Activated B cell treated with CpG ODN at 0.5 μM for 24 hours (primary cell): Measurements from ENCODE around the gene INPP5E. TPM values are rescaled to one million over a fixed set of nuclear protein-coding genes. Genes with fewer than 3 reads are reported as not detected.

Experiments
- ATAC-seq: fragments of 200-7000 bp; cut with Tn5 transposase; one replicate; pipeline ENCODE4 v1.10.0; 2021; ENCODE audit warnings: low read depth, mild to moderate bottlenecking, moderate library complexity
- CTCF ChIA-PET: fragments of 350-600 bp; sonication (Branson Sonifier 250); formaldehyde crosslinking; loops from one replicate; lab custom pipeline; 2021; ENCODE audit warnings: antibody characterized with exemption; lab: Charles Lee
- POLR2A ChIA-PET: fragments of 350-600 bp; sonication (Branson Sonifier 250); formaldehyde crosslinking; loops from one replicate; lab custom pipeline; 2021; ENCODE audit warnings: antibody characterized with exemption; lab: Charles Lee
- DNase-seq: peaks from one replicate; pipeline ENCODE4 v3.0.0; 2022
- H3K27ac Mint-ChIP-seq: one replicate; pipeline ENCODE4 v1.8.0; 2020; ENCODE audit warnings: mixed read lengths
- H3K27me3 Mint-ChIP-seq: one replicate; pipeline ENCODE4 v1.8.0; 2021; ENCODE audit warnings: mixed read lengths
- H3K36me3 Mint-ChIP-seq: one replicate; pipeline ENCODE4 v1.8.0; 2021; ENCODE audit warnings: low read depth, mixed read lengths
- H3K4me1 Mint-ChIP-seq: one replicate; pipeline ENCODE4 v1.8.0; 2021; ENCODE audit warnings: mixed read lengths
- H3K4me3 Mint-ChIP-seq: one replicate; pipeline ENCODE4 v1.8.0; 2020; ENCODE audit warnings: mild to moderate bottlenecking, mixed read lengths
- H3K9me3 Mint-ChIP-seq: one replicate; pipeline ENCODE4 v1.8.0; 2020; ENCODE audit warnings: mixed read lengths
- CTCF ChIP-seq: fragments of 200-600 bp; IDR thresholded peaks from one replicate; pipeline ENCODE4 v1.8.0; 2022; ENCODE audit warnings: antibody characterized with exemption, mild to moderate bottlenecking
- intact Hi-C: fragments of 100-400 bp; cut with micrococcal nuclease; formaldehyde crosslinking; loops from one replicate; pipeline ENCODE4 v1.15.1; 2024
- total RNA-seq: library from RNA; stranded (reverse); gene quantifications from 2 replicates; pipeline ENCODE4 v1.2.3, GENCODE V29; 2022

INPP5E gene
- total RNA-seq, 1 donor from 2014 or later, result 26.6 TPM

DNA sequence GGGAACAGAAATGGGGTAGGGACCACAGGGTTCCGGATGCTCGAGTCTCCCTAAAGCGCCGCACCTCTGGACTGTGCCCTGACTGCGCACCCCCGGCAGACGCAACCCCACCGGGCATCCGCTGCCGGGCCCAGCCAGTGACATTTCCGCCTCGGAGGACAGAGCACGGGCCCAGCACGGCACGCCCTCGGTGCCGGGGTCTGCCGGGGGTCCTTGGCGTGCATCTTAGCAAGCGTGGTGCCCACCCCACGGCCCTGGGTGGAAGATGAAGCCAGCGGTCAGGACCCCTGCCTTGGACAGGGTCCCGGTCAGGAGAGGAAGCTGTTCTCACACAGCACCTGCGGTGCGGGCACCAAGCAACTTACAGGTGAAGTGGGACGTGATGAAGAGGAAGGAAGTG is 7.1 kb downstream of the INPP5E start:
- TF ChIP-seq CTCF, result no peak
- no peak for ATAC-seq
- DNase-seq, result no peak
- Mint-ChIP-seq H3K4me1 (peaks cover 17% of the 10 kb centered on the region), H3K36me3 (peaks cover 43% of the 10 kb centered on the region), H3K27me3 (no peaks in the 10 kb centered on the region), H3K9me3 (no peaks in the 10 kb centered on the region), H3K4me3 (no peak overlapping the region), H3K27ac (no peak overlapping the region)
- ChIA-PET CTCF (no interaction called here), POLR2A (no interaction called here)
- intact Hi-C loops, result no loop called here

DNA sequence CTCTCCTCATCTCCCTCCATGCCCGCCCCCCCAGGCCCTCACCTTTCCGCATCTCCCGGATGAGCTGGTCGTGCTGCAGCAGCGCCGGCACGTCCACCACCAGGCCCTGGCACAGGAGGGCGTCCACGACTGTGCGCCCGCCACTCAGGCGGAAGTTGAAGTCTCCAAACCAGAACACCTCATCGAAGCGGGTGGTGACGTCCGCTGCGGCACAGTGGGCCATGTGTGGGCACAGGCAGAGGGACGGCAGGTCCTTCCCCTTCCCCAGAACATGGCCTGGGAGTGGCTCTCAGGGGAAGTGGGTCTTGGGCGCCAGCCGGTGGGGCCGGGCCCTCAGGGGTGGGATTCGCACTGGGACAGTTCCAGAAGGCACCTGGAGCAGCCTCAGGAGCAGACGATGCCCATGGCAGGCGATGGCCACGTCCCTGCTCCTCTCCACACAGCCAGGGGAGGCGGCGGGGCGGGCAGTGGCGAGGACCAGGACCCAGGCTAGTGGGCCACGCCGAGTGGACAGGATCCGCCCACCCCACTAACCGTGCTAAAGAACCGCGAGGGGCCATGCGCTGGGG is 7.8 kb downstream of the INPP5E start:
- TF ChIP-seq CTCF, result no peak
- Mint-ChIP-seq H3K4me1 (peaks cover 10% of the 10 kb centered on the region), H3K27ac (no peak overlapping the region), H3K9me3 (no peaks in the 10 kb centered on the region), H3K27me3 (no peaks in the 10 kb centered on the region), H3K4me3 (no peak overlapping the region), H3K36me3 (peaks cover 44% of the 10 kb centered on the region)
- intact Hi-C loops, result no loop called here
- ChIA-PET CTCF (no interaction called here), POLR2A (no interaction called here)
- no peak for ATAC-seq
- no peak for DNase-seq

GRCh38 chr9:136430588-136431234 is 8.9 kb downstream of the INPP5E start:
- intact Hi-C loops, result no loop called here
- TF ChIP-seq CTCF, result no peak

GRCh38 chr9:136429683-136430491 is 9.8 kb downstream of the INPP5E start:
- Mint-ChIP-seq H3K27ac (no peak overlapping the region), H3K36me3 (peaks cover 42% of the 10 kb centered on the region), H3K4me1 (no peaks in the 10 kb centered on the region), H3K9me3 (no peaks in the 10 kb centered on the region), H3K27me3 (no peaks in the 10 kb centered on the region), H3K4me3 (no peak overlapping the region)
- intact Hi-C loops, result no loop called here
- ATAC-seq, result no peak
- POLR2A ChIA-PET, result interaction anchor here (0.6 kb wide), 1 partner anchor 40 kb away, joined by 6 read pairs; no protein-coding TSS in a partner anchor
- TF ChIP-seq CTCF, result no peak
- CTCF ChIA-PET, result interaction anchor here (0.7 kb wide), 1 partner anchor 43 kb away, joined by 3 read pairs; no protein-coding TSS in a partner anchor
- DNase-seq, result no peak

More at GRCh38 chr9:136430588-136431234, 8.9 kb downstream of the INPP5E start:
- no peak for DNase-seq
- Mint-ChIP-seq H3K27ac (no peak overlapping the region), H3K9me3 (no peaks in the 10 kb centered on the region), H3K27me3 (no peaks in the 10 kb centered on the region), H3K4me1 (peaks cover 1% of the 10 kb centered on the region), H3K36me3 (peaks cover 38% of the 10 kb centered on the region), H3K4me3 (no peak overlapping the region)
- ChIA-PET POLR2A (interaction anchor here (0.6 kb wide), 1 partner anchor 41 kb away, joined by 6 read pairs; no protein-coding TSS in a partner anchor), CTCF (no interaction called here)
- no peak for ATAC-seq
